GM21529 (cell line): Measurements from ENCODE around the gene CYP4X1.
"Not testable (repeated sequence)": the region's sequence is repeated elsewhere in the genome, so short reads cannot be mapped to it uniquely, and the experiment has no call there.

Experiments
- ATAC-seq: cut with Tn5 transposase; IDR thresholded peaks from one replicate; pipeline ENCODE4 v1.9.1; 2021; ENCODE audit not compliant: unreplicated experiment

Gene CYP4X1

GRCh38 chr1:47023268-47024140 lies at the start of gene CYP4X1:
Gene CYP4X1, plus strand, starts transcription at chr1:47023669. Its CDS starts 149 bp downstream, at chr1:47023818.
- ATAC-seq, result no peak

GRCh38 chr1:46983166-46983829 lies 40.2 kb upstream of the CYP4X1 start:
- no peak for ATAC-seq

- no peak for ATAC-seq
These were observed 39.5 kb upstream of the CYP4X1 start for GRCh38 chr1:46983830-46984586.

- not testable (repeated sequence) for ATAC-seq
These were observed 32.9 kb upstream of the CYP4X1 start for GRCh38 chr1:46990541-46990940.

GRCh38 chr1:46991083-46991923 lies 32.2 kb upstream of the CYP4X1 start:
- ATAC-seq, result no peak

GRCh38 chr1:46996659-46997281 lies 26.7 kb upstream of the CYP4X1 start:
- no peak for ATAC-seq

GRCh38 chr1:47002211-47002610 lies 21.3 kb upstream of the CYP4X1 start:
- no peak for ATAC-seq

GRCh38 chr1:47003896-47004403 lies 19.5 kb upstream of the CYP4X1 start:
- no peak for ATAC-seq

GRCh38 chr1:47006437-47006836 lies 17.0 kb upstream of the CYP4X1 start:
- ATAC-seq, result not testable (repeated sequence)

GRCh38 chr1:47013293-47013692 lies 10.2 kb upstream of the CYP4X1 start:
- ATAC-seq, result no peak

GRCh38 chr1:47021070-47021469 lies 2.4 kb upstream of the CYP4X1 start:
- ATAC-seq, result no peak

- ATAC-seq, result no peak
These were observed 802 bp downstream of the CYP4X1 start for GRCh38 chr1:47024141-47024801.

- no peak for ATAC-seq
These were observed 6.8 kb downstream of the CYP4X1 start for GRCh38 chr1:47030170-47030805.

GRCh38 chr1:47031059-47031458 lies 7.6 kb downstream of the CYP4X1 start:
- no peak for ATAC-seq

GRCh38 chr1:47031585-47031984 lies 8.1 kb downstream of the CYP4X1 start:
- ATAC-seq, result no peak

- ATAC-seq, result no peak
These were observed 13.3 kb downstream of the CYP4X1 start for GRCh38 chr1:47036764-47037163.

GRCh38 chr1:47059376-47059775 lies 35.9 kb downstream of the CYP4X1 start:
- no peak for ATAC-seq

- no peak for ATAC-seq
These were observed 43.7 kb downstream of the CYP4X1 start, which contains the start of gene CYP4Z1 for GRCh38 chr1:47067097-47067594. Gene CYP4Z1, plus strand, starts transcription at chr1:47067231. Its CDS starts 260 bp downstream, at chr1:47067491.

GRCh38 chr1:47069080-47069479 lies 45.6 kb downstream of the CYP4X1 start:
- not testable (repeated sequence) for ATAC-seq
